ENCODE measurements around the gene PRRG2.
A peak's percentile ranks its signal among the peaks of the same experiment; 100 is the strongest.

Gene PRRG2

DNA sequence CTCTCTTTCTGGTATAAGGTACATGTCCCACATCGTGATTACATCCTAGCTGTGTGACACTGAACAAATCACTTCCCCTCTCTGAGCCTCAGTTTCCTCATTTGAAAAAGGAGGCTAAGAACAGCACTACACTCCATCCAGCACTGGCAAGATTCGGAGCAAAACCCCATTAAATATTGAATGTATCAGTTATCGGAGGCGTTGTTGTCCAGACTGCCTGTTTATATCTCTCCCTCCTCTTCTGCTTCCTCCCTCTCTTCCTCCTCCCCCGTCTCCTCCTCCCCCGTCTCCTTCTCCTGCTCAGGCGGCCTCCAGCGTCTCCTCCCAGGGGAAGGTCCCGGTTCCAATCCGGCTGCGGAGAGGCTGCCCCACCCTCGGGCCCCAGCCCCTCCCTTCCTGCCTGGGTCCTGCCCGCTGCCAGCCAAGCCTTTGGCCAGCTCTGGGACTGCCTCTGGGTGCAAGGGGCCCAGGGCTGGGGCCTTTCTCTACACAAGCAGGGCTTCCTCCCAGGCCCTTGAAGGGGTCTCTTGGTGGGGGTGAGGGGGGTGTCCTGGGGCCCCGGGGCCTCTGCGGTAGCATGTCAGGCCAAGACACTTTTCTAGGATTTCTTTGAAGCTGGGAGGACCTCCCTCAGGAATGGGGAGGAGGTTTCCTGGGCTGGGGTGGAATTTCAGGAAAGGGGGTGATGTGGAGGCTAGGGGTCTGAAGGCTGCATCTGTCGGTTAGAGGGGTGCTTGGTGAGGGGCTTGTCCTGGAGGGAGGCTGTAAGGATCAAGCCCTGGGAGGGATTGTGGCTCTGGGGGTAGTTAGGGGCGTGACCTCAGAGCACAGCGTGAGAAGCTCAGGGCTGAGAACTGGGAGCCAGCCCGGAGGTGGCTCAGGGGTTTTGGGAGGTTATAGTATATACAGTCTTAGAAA is 57.0 kb downstream of the PRRG2 start (continued):
- TF ChIP-seq, protein P1, sequence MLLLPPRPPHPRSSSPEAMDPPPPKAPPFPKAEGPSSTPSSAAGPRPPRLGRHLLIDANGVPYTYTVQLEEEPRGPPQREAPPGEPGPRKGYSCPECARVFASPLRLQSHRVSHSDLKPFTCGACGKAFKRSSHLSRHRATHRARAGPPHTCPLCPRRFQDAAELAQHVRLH (tag by site-specific recombination; IDR thresholded peaks at IDR 0.05), result 0 out of 2 replicates have a peak, but pooled peaks have one; percentile 16
- TF ChIP-seq ZNF223 (tag by site-specific recombination; IDR thresholded peaks at IDR 0.05) (no peak), ZNF248 (tag by site-specific recombination; IDR thresholded peaks at IDR 0.05) (no peak), KLF9 (tag by site-specific recombination; IDR thresholded peaks at IDR 0.05; ENCODE audit: low read depth) (no peak), SP7 (tag by site-specific recombination; IDR thresholded peaks at IDR 0.05) (0 out of 2 replicates have a peak, but pooled peaks have one; percentile 41), REPIN1 (tag by site-specific recombination; IDR thresholded peaks at IDR 0.05; ENCODE audit: low read depth) (no peak), ZNF335 (tag by site-specific recombination; conservative IDR thresholded peaks at IDR 0.05) (peak; percentile 92), ZNF629 (tag by site-specific recombination; IDR thresholded peaks at IDR 0.05) (no peak), GLIS1 (tag by site-specific recombination; IDR thresholded peaks at IDR 0.05) (peak; percentile 65), KLF1 (tag by site-specific recombination; IDR thresholded peaks at IDR 0.05) (peak; percentile 86), ZNF707 (tag by site-specific recombination; IDR thresholded peaks at IDR 0.05) (no peak), ZFHX2 (tag by site-specific recombination; conservative IDR thresholded peaks at IDR 0.05) (peak; percentile 84), SP2 (tag by site-specific recombination; IDR thresholded peaks at IDR 0.05) (peak; percentile 73), ZNF621 (tag by site-specific recombination; IDR thresholded peaks at IDR 0.05) (no peak), ZNF776 (tag by site-specific recombination; IDR thresholded peaks at IDR 0.05; ENCODE audit: borderline replicate concordance) (no peak), ZFP41 (tag by site-specific recombination; IDR thresholded peaks at IDR 0.05; ENCODE audit: borderline replicate concordance) (no peak), ZNF302 (tag by site-specific recombination; IDR thresholded peaks at IDR 0.05; ENCODE audit: low read depth) (no peak), ZNF560 (tag by site-specific recombination; IDR thresholded peaks at IDR 0.05; ENCODE audit: borderline replicate concordance) (no peak), ZNF514 (tag by site-specific recombination; IDR thresholded peaks at IDR 0.05) (no peak), KLF10 (tag by site-specific recombination; IDR thresholded peaks at IDR 0.05) (peak; percentile 72), ZNF10 (tag by site-specific recombination; IDR thresholded peaks at IDR 0.05) (peak; percentile 99), ZNF423 (tag by site-specific recombination; IDR thresholded peaks at IDR 0.05) (peak; percentile 79)
- TF ChIP-seq, protein P2, sequence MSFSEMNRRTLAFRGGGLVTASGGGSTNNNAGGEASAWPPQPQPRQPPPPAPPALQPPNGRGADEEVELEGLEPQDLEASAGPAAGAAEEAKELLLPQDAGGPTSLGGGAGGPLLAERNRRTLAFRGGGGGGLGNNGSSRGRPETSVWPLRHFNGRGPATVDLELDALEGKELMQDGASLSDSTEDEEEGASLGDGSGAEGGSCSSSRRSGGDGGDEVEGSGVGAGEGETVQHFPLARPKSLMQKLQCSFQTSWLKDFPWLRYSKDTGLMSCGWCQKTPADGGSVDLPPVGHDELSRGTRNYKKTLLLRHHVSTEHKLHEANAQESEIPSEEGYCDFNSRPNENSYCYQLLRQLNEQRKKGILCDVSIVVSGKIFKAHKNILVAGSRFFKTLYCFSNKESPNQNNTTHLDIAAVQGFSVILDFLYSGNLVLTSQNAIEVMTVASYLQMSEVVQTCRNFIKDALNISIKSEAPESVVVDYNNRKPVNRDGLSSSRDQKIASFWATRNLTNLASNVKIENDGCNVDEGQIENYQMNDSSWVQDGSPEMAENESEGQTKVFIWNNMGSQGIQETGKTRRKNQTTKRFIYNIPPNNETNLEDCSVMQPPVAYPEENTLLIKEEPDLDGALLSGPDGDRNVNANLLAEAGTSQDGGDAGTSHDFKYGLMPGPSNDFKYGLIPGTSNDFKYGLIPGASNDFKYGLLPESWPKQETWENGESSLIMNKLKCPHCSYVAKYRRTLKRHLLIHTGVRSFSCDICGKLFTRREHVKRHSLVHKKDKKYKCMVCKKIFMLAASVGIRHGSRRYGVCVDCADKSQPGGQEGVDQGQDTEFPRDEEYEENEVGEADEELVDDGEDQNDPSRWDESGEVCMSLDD (tag by site-specific recombination; IDR thresholded peaks at IDR 0.05), result no peak
- TF ChIP-seq, protein P3, sequence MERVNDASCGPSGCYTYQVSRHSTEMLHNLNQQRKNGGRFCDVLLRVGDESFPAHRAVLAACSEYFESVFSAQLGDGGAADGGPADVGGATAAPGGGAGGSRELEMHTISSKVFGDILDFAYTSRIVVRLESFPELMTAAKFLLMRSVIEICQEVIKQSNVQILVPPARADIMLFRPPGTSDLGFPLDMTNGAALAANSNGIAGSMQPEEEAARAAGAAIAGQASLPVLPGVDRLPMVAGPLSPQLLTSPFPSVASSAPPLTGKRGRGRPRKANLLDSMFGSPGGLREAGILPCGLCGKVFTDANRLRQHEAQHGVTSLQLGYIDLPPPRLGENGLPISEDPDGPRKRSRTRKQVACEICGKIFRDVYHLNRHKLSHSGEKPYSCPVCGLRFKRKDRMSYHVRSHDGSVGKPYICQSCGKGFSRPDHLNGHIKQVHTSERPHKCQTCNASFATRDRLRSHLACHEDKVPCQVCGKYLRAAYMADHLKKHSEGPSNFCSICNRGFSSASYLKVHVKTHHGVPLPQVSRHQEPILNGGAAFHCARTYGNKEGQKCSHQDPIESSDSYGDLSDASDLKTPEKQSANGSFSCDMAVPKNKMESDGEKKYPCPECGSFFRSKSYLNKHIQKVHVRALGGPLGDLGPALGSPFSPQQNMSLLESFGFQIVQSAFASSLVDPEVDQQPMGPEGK (tag by site-specific recombination; IDR thresholded peaks at IDR 0.05), result peak; percentile 66
- TF ChIP-seq, protein P4, sequence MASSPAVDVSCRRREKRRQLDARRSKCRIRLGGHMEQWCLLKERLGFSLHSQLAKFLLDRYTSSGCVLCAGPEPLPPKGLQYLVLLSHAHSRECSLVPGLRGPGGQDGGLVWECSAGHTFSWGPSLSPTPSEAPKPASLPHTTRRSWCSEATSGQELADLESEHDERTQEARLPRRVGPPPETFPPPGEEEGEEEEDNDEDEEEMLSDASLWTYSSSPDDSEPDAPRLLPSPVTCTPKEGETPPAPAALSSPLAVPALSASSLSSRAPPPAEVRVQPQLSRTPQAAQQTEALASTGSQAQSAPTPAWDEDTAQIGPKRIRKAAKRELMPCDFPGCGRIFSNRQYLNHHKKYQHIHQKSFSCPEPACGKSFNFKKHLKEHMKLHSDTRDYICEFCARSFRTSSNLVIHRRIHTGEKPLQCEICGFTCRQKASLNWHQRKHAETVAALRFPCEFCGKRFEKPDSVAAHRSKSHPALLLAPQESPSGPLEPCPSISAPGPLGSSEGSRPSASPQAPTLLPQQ (tag by site-specific recombination; IDR thresholded peaks at IDR 0.05), result no peak
- TF ChIP-seq, protein P5, sequence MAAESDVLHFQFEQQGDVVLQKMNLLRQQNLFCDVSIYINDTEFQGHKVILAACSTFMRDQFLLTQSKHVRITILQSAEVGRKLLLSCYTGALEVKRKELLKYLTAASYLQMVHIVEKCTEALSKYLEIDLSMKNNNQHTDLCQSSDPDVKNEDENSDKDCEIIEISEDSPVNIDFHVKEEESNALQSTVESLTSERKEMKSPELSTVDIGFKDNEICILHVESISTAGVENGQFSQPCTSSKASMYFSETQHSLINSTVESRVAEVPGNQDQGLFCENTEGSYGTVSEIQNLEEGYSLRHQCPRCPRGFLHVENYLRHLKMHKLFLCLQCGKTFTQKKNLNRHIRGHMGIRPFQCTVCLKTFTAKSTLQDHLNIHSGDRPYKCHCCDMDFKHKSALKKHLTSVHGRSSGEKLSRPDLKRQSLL (tag by site-specific recombination; IDR thresholded peaks at IDR 0.05), result peak; percentile 63; the same call in 1 of the 2 replicates
- TF ChIP-seq, protein P6, sequence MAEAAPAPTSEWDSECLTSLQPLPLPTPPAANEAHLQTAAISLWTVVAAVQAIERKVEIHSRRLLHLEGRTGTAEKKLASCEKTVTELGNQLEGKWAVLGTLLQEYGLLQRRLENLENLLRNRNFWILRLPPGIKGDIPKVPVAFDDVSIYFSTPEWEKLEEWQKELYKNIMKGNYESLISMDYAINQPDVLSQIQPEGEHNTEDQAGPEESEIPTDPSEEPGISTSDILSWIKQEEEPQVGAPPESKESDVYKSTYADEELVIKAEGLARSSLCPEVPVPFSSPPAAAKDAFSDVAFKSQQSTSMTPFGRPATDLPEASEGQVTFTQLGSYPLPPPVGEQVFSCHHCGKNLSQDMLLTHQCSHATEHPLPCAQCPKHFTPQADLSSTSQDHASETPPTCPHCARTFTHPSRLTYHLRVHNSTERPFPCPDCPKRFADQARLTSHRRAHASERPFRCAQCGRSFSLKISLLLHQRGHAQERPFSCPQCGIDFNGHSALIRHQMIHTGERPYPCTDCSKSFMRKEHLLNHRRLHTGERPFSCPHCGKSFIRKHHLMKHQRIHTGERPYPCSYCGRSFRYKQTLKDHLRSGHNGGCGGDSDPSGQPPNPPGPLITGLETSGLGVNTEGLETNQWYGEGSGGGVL (tag by site-specific recombination; IDR thresholded peaks at IDR 0.05), result peak; percentile 91
- TF ChIP-seq, protein P7, sequence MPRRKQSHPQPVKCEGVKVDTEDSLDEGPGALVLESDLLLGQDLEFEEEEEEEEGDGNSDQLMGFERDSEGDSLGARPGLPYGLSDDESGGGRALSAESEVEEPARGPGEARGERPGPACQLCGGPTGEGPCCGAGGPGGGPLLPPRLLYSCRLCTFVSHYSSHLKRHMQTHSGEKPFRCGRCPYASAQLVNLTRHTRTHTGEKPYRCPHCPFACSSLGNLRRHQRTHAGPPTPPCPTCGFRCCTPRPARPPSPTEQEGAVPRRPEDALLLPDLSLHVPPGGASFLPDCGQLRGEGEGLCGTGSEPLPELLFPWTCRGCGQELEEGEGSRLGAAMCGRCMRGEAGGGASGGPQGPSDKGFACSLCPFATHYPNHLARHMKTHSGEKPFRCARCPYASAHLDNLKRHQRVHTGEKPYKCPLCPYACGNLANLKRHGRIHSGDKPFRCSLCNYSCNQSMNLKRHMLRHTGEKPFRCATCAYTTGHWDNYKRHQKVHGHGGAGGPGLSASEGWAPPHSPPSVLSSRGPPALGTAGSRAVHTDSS (tag by site-specific recombination; IDR thresholded peaks at IDR 0.05), result peak; percentile 94

Data from HEK293 (cell line).